Tibial artery (tissue), 4 donors: ENCODE results near the gene SPEM2.
"Not testable (repeated sequence)": the region's sequence is repeated elsewhere in the genome, so short reads cannot be mapped to it uniquely, and the experiment has no call there.

ENCODE experiments used
- DNase-seq, 2 donors: peaks; one replicate each; pipeline ENCODE4 v3.0.0-alpha.2; 2019
- H3K27ac ChIP-seq, 2 donors: fragments of 200-600 bp; sonication (generic) in 1 of 2; 1 replicate in 1 of 2; 2 replicates in 1 of 2; pipeline ENCODE4 v1.5.1; 2018 to 2019; ENCODE audit warnings: mild to moderate bottlenecking in 1 of 2
- H3K27me3 ChIP-seq, 2 donors: fragments of 200-600 bp; sonication (generic) in 1 of 2; one replicate each; pipeline versions ENCODE4 v1.5.1 to v1.6.0; 2016 to 2019
- H3K36me3 ChIP-seq, 3 donors: fragments of 200-600 bp; sonication (generic) in 2 of 3; one replicate each; pipeline ENCODE4 v1.5.1; 2016 to 2019; ENCODE audit warnings: mild to moderate bottlenecking in 2 of 3
- H3K4me1 ChIP-seq, 4 donors: fragments of 200-600 bp; sonication (generic) in 2 of 4; 1 replicate in 3 of 4; 2 replicates in 1 of 4; pipeline ENCODE4 v1.5.1; 2016 to 2019
- H3K4me3 ChIP-seq, 2 donors: fragments of 200-600 bp; sonication (generic) in 1 of 2; 1 replicate in 1 of 2; 2 replicates in 1 of 2; pipeline ENCODE4 v1.5.1; 2018 to 2019; ENCODE audit warnings: mild to moderate bottlenecking in 2 of 2
- H3K9me3 ChIP-seq, 3 donors: fragments of 200-600 bp; sonication (generic) in 1 of 3; one replicate each; pipeline ENCODE4 v1.5.1; 2016 to 2019
- intact Hi-C: fragments of 100-400 bp; cut with DNase I; formaldehyde crosslinking; loops from one replicate; pipeline ENCODE4 v1.15.0; 2023; ENCODE audit warnings: low total_unique reads
- TF ChIP-seq, protein P1 (sequence below), 2 experiments: fragments of 200-600 bp in 1 of 2; fragments of 450-650 bp in 1 of 2; IDR thresholded peaks; one replicate each; pipeline ENCODE4 v1.5.1; 2017 to 2019; ENCODE audit warnings: antibody characterized with exemption in 2 of 2, mild to moderate bottlenecking in 1 of 2, moderate library complexity in 1 of 2

SPEM2 gene

GRCh38 chr17:7468804-7469389 lies 43.5 kb downstream of the SPEM2 start:
- H3K4me1 ChIP-seq: peaks cover 7 to 69% (median 31%) of the 10 kb centered on the region in 4 donors
- peaks cover 17 to 32% (median 22%) of the 10 kb centered on the region in 3 donors for H3K36me3 ChIP-seq
- no peak overlapping the region for H3K27ac ChIP-seq
- no peaks in the 10 kb centered on the region for H3K9me3 ChIP-seq
- TF ChIP-seq, protein P1, sequence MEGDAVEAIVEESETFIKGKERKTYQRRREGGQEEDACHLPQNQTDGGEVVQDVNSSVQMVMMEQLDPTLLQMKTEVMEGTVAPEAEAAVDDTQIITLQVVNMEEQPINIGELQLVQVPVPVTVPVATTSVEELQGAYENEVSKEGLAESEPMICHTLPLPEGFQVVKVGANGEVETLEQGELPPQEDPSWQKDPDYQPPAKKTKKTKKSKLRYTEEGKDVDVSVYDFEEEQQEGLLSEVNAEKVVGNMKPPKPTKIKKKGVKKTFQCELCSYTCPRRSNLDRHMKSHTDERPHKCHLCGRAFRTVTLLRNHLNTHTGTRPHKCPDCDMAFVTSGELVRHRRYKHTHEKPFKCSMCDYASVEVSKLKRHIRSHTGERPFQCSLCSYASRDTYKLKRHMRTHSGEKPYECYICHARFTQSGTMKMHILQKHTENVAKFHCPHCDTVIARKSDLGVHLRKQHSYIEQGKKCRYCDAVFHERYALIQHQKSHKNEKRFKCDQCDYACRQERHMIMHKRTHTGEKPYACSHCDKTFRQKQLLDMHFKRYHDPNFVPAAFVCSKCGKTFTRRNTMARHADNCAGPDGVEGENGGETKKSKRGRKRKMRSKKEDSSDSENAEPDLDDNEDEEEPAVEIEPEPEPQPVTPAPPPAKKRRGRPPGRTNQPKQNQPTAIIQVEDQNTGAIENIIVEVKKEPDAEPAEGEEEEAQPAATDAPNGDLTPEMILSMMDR (IDR thresholded peaks at IDR 0.05): no peak
- intact Hi-C loops: no loop called here
- DNase-seq: no peak
- H3K27me3 ChIP-seq: no peaks in the 10 kb centered on the region
- H3K4me3 ChIP-seq: no peak overlapping the region

DNA sequence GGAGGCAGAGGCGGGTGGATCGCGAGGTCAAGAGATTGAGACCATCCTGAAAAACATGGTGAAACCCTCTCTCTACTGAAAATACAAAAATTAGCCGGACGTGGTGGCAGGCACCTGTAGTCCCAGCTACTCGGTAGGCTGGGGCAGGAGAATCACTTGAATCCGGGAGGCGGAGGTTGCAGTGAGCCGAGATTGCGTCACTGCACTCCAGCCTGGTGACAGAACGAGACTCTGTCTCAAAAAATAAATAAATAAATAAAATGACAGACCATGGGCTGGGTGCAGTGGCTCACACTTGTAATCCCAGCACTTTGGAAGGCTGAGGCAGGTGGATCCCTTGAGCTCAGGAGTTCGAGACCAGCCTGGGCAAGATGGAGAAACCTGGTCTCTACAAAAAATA lies 44.4 kb downstream of the SPEM2 start:
- DNase-seq, H3K27ac ChIP-seq, H3K27me3 ChIP-seq, H3K9me3 ChIP-seq, H3K4me3 ChIP-seq, intact Hi-C loops: not testable (repeated sequence)
- H3K36me3 ChIP-seq: peaks cover 12 to 24% (median 15%) of the 10 kb centered on the region in 3 donors
- peaks cover 7 to 78% (median 36%) of the 10 kb centered on the region in 4 donors for H3K4me1 ChIP-seq

- intact Hi-C loops, H3K27ac ChIP-seq: not testable (repeated sequence)
- H3K4me1 ChIP-seq: peaks cover 7 to 84% (median 40%) of the 10 kb centered on the region in 4 donors
Observed at GRCh38 chr17:7470457-7470973, 45.1 kb downstream of the SPEM2 start.

GRCh38 chr17:7471729-7472128 lies 46.3 kb downstream of the SPEM2 start:
- Histone ChIP-seq H3K4me3 (no peak overlapping the region), H3K27ac (no peak overlapping the region), H3K36me3 (peaks cover 0 to 6% (median under 1%) of the 10 kb centered on the region in 3 donors), H3K27me3 (no peaks in the 10 kb centered on the region), H3K9me3 (no peaks in the 10 kb centered on the region), H3K4me1 (peaks cover 7 to 86% (median 42%) of the 10 kb centered on the region in 4 donors)
- TF ChIP-seq, protein P1 (IDR thresholded peaks at IDR 0.05): no peak
- no peak for DNase-seq
- intact Hi-C loops: no loop called here

More at GRCh38 chr17:7470457-7470973, 45.1 kb downstream of the SPEM2 start:
- not testable (repeated sequence) for H3K9me3 ChIP-seq, H3K4me3 ChIP-seq, DNase-seq, H3K27me3 ChIP-seq
- peaks cover 7 to 18% (median 13%) of the 10 kb centered on the region in 3 donors for H3K36me3 ChIP-seq

DNA sequence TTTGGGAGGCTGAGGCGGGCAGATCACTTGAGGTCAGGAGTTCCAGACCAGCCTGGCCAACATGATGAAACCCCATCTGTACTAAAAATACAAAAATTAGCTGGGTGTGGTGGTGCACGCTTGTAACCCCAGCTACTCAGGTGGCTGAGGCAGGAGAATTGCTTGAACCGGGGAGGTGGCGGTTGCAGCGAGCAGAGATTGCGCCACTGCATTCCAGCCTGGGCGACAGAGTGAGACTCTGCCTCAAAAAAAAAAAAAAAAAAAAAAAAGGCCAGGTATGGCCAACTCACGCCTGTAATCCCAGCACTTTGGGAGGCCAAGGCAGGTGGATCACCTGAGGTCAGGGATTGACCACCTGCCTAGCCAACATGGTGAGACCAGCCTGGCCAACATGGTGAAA lies 49.4 kb downstream of the SPEM2 start:
- Histone ChIP-seq H3K27ac (peak overlapping the region; percentile 100), H3K4me1 (peaks cover 0 to 76% (median 45%) of the 10 kb centered on the region in 4 donors)
- H3K27me3 ChIP-seq, H3K9me3 ChIP-seq, H3K4me3 ChIP-seq, DNase-seq, H3K36me3 ChIP-seq: not testable (repeated sequence)
- intact Hi-C loops: loop anchor here (5.0 kb wide), 1 partner anchor 37 kb away; the partner anchor contains the start of genes FGF11 and TMEM102

GRCh38 chr17:7475764-7476422 lies 50.5 kb downstream of the SPEM2 start:
- no peak overlapping the region for H3K4me3 ChIP-seq
- no peaks in the 10 kb centered on the region for H3K9me3 ChIP-seq
- peak; percentile 81 to 87 for DNase-seq
- no peaks in the 10 kb centered on the region for H3K36me3 ChIP-seq
- intact Hi-C loops: loop anchor here (5.0 kb wide), 1 partner anchor 39 kb away; the partner anchor contains the start of genes FGF11 and TMEM102
- TF ChIP-seq, protein P1 (IDR thresholded peaks at IDR 0.05): no peak
- H3K4me1 ChIP-seq: peaks cover 0 to 71% (median 46%) of the 10 kb centered on the region in 4 donors
- peak overlapping the region; percentile 100 for H3K27ac ChIP-seq
- H3K27me3 ChIP-seq: no peaks in the 10 kb centered on the region

GRCh38 chr17:7476494-7476893 lies 51.1 kb downstream of the SPEM2 start:
- Histone ChIP-seq H3K27ac (peak overlapping the region; percentile 100), H3K36me3 (no peaks in the 10 kb centered on the region), H3K4me1 (peaks cover 0 to 65% (median 45%) of the 10 kb centered on the region in 4 donors), H3K9me3 (no peaks in the 10 kb centered on the region), H3K27me3 (no peaks in the 10 kb centered on the region), H3K4me3 (no peak overlapping the region)
- intact Hi-C loops: loop anchor here (5.0 kb wide), 1 partner anchor 39 kb away; the partner anchor contains the start of genes FGF11 and TMEM102
- DNase-seq: no peak
- TF ChIP-seq, protein P1 (IDR thresholded peaks at IDR 0.05): no peak
